ENCODE data around the gene PPP1R9B.

The PPP1R9B gene

DNA sequence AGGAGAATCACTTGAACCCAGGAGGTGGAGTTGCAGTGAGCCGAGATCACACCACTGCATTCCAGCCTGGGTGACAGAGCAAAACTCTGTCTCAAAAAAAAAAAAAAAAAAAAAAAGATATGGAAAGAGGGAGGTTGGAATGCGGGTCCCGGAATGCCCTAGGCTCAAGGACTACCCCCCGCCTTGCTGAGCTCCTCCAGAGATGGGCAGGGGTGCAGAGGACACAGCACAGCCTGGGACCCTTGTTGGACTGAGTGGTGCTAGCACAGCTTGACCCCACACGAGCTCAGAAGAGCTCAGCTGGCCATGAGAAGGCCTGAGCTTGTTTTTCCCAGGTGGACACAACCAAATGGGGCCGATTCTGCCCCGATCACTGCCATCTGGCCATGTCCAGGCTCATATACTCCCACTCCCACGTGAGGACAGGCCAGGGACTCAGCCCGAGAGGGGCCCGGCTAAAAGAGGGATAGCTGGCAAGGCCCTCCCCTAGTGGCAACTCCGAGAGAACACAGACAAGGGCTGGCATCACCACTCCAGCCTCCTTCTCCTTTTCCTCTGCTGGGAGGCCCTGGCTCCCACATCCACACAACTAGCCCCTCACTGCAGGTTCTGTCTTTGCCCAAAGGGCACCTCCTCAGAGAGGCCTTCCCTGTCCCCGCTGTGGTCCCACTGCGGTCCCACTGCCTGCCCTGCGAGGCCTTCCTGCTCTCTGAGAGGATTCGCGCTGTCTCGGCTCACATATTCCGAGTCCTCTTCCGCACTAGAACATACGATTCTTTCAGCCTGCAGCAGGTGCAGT lies 26.3 kb upstream of the PPP1R9B start:
- TF ChIP-seq, protein P1, sequence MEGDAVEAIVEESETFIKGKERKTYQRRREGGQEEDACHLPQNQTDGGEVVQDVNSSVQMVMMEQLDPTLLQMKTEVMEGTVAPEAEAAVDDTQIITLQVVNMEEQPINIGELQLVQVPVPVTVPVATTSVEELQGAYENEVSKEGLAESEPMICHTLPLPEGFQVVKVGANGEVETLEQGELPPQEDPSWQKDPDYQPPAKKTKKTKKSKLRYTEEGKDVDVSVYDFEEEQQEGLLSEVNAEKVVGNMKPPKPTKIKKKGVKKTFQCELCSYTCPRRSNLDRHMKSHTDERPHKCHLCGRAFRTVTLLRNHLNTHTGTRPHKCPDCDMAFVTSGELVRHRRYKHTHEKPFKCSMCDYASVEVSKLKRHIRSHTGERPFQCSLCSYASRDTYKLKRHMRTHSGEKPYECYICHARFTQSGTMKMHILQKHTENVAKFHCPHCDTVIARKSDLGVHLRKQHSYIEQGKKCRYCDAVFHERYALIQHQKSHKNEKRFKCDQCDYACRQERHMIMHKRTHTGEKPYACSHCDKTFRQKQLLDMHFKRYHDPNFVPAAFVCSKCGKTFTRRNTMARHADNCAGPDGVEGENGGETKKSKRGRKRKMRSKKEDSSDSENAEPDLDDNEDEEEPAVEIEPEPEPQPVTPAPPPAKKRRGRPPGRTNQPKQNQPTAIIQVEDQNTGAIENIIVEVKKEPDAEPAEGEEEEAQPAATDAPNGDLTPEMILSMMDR (IDR thresholded peaks at IDR 0.05; ENCODE audit: low read depth, low read length, poor library complexity, severe bottlenecking), result no peak
- no peaks in the 10 kb centered on the region for H4K20me1 ChIP-seq (ENCODE audit: control insufficient read depth, insufficient read depth, low read depth, low read length)
- H3K27ac ChIP-seq (ENCODE audit: low read depth, low read length), result no peak overlapping the region
- H3K27me3 ChIP-seq (ENCODE audit: control insufficient read depth, low read length), result no peaks in the 10 kb centered on the region
- H3K4me1 ChIP-seq (ENCODE audit: control insufficient read depth, low read length), result peaks cover 9% of the 10 kb centered on the region
- no peaks in the 10 kb centered on the region for H3K36me3 ChIP-seq (ENCODE audit: control insufficient read depth, low read length)
- H3K9me3 ChIP-seq (ENCODE audit: control insufficient read depth, insufficient read depth, low read length), result no peaks in the 10 kb centered on the region
- H3F3A ChIP-seq (ENCODE audit: control insufficient read depth, insufficient read depth), result no peaks in the 10 kb centered on the region
- H3K4me3 ChIP-seq (ENCODE audit: low read length), result no peak overlapping the region
- no peak overlapping the region for H3K4me2 ChIP-seq (ENCODE audit: low read length)
- no peaks in the 10 kb centered on the region for H3K9me2 ChIP-seq (replicated peaks; ENCODE audit: control insufficient read depth, low read length)
- H3K79me2 ChIP-seq (ENCODE audit: control insufficient read depth, low read length), result no peaks in the 10 kb centered on the region

DNA sequence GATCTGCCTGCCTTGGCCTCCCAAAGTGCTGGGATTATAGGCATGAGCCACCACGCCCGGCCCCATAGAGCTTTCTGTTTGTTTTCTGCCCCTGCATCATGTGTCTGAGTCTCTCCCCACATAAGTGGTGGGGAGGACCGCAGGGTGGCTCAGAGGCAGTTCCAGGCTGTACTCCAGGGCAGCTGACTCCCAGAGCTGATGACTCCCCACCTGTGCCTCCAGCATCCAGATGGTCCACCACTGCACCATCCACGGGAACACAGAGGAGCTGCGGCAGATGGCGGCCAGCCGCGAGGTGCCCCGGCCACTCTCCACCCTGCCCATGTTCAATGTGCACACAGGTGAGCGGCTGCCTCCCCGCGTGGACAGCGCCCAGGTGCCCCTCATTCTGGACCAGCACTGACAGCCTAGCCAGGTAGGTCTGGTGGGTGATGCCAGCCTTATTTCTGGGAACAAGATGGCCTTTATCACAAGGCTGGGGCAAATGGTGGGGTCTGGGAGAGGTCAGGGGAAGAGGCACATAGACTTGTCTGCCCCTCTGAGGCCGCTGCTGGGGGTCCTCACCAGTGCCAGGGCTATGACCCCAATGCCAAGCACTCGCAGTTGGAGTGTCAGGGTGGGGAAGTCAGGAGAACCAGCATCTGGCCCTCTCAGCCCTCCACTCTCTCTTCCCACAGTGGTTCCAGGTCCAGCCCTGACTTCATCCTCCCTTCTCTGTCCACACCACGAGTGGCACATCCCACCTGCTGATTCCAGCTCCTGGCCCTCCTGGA lies 24.7 kb upstream of the PPP1R9B start:
- no peak overlapping the region for H3K4me3 ChIP-seq (ENCODE audit: low read length)
- peaks cover 9% of the 10 kb centered on the region for H3K4me1 ChIP-seq (ENCODE audit: control insufficient read depth, low read length)
- no peak overlapping the region for H3K27ac ChIP-seq (ENCODE audit: low read depth, low read length)
- no peaks in the 10 kb centered on the region for H3K9me2 ChIP-seq (replicated peaks; ENCODE audit: control insufficient read depth, low read length)
- no peak for TF ChIP-seq EZH2phosphoT487 (IDR thresholded peaks at IDR 0.05; ENCODE audit: borderline replicate concordance, low read length)
- TF ChIP-seq, protein P1 (IDR thresholded peaks at IDR 0.05; ENCODE audit: low read depth, low read length, poor library complexity, severe bottlenecking), result no peak
- H3K36me3 ChIP-seq (ENCODE audit: control insufficient read depth, low read length), result no peaks in the 10 kb centered on the region
- no peaks in the 10 kb centered on the region for H3F3A ChIP-seq (ENCODE audit: control insufficient read depth, insufficient read depth)
- H3K79me2 ChIP-seq (ENCODE audit: control insufficient read depth, low read length), result no peaks in the 10 kb centered on the region
- H4K20me1 ChIP-seq (ENCODE audit: control insufficient read depth, insufficient read depth, low read depth, low read length), result no peaks in the 10 kb centered on the region
- peaks cover 8% of the 10 kb centered on the region for H3K27me3 ChIP-seq (ENCODE audit: control insufficient read depth, low read length)
- no peaks in the 10 kb centered on the region for H3K9me3 ChIP-seq (ENCODE audit: control insufficient read depth, insufficient read depth, low read length)
- no peak overlapping the region for H3K4me2 ChIP-seq (ENCODE audit: low read length)

DNA sequence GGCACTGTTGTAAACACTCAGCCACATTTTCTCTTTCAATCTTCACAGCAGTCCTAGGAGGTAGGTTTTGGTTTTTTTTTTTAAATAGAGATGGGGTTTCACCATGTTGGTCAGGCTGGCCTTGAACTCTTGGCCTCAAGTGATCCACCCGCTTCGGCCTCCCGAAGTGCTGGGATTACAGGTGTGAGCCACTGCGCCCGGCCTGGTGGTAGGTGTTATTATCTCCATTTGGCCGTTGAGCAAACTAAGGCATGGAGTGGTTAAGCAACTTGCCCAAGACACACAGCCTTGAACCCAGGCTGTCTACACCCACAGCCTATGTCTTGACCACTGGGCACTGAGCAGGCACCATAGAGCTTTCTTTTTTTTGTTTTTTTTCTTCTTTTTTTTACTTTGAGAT lies 24.0 kb upstream of the PPP1R9B start:
- Histone ChIP-seq H3F3A (ENCODE audit: control insufficient read depth, insufficient read depth) (no peaks in the 10 kb centered on the region), H3K79me2 (ENCODE audit: control insufficient read depth, low read length) (no peaks in the 10 kb centered on the region), H3K4me1 (ENCODE audit: control insufficient read depth, low read length) (peaks cover 9% of the 10 kb centered on the region), H3K36me3 (ENCODE audit: control insufficient read depth, low read length) (no peaks in the 10 kb centered on the region), H3K4me2 (ENCODE audit: low read length) (no peak overlapping the region), H3K9me3 (ENCODE audit: control insufficient read depth, insufficient read depth, low read length) (no peaks in the 10 kb centered on the region), H4K20me1 (ENCODE audit: control insufficient read depth, insufficient read depth, low read depth, low read length) (no peaks in the 10 kb centered on the region), H3K27me3 (ENCODE audit: control insufficient read depth, low read length) (peaks cover 16% of the 10 kb centered on the region), H3K9me2 (replicated peaks; ENCODE audit: control insufficient read depth, low read length) (no peaks in the 10 kb centered on the region), H3K4me3 (ENCODE audit: low read length) (no peak overlapping the region), H3K27ac (ENCODE audit: low read depth, low read length) (no peak overlapping the region)
- no peak for TF ChIP-seq EZH2phosphoT487 (IDR thresholded peaks at IDR 0.05; ENCODE audit: borderline replicate concordance, low read length)
- TF ChIP-seq, protein P1 (IDR thresholded peaks at IDR 0.05; ENCODE audit: low read depth, low read length, poor library complexity, severe bottlenecking), result no peak
